GM19351 (cell line): ENCODE data around the gene IL2RA.
"Not testable (repeated sequence)": the region's sequence is repeated elsewhere in the genome, so short reads cannot be mapped to it uniquely, and the experiment has no call there.

ENCODE experiments used
- ATAC-seq: cut with Tn5 transposase; IDR thresholded peaks from one replicate; pipeline ENCODE4 v1.9.1; 2021; ENCODE audit warnings: mild to moderate bottlenecking, moderate library complexity; ENCODE audit not compliant: unreplicated experiment

The IL2RA gene

GRCh38 chr10:6044060-6044459 is 18.1 kb downstream of the IL2RA start:
- ATAC-seq, result no peak

GRCh38 chr10:6043377-6043776 is 18.8 kb downstream of the IL2RA start:
- not testable (repeated sequence) for ATAC-seq

GRCh38 chr10:6040205-6040604 is 22.0 kb downstream of the IL2RA start:
- ATAC-seq, result no peak

GRCh38 chr10:6039711-6040110 is 22.5 kb downstream of the IL2RA start:
- no peak for ATAC-seq

- no peak for ATAC-seq
These were observed 24.0 kb downstream of the IL2RA start for GRCh38 chr10:6038071-6038631.

GRCh38 chr10:6037422-6037821 is 24.7 kb downstream of the IL2RA start:
- ATAC-seq, result no peak

GRCh38 chr10:6036861-6037321 is 25.3 kb downstream of the IL2RA start:
- ATAC-seq, result no peak

- ATAC-seq, result no peak
These were observed 26.1 kb downstream of the IL2RA start for GRCh38 chr10:6035931-6036575.

- ATAC-seq, result no peak
These were observed 26.9 kb downstream of the IL2RA start for GRCh38 chr10:6035101-6035834.

GRCh38 chr10:6034371-6034770 is 27.8 kb downstream of the IL2RA start:
- no peak for ATAC-seq

GRCh38 chr10:6033954-6034353 is 28.2 kb downstream of the IL2RA start:
- no peak for ATAC-seq

- no peak for ATAC-seq
These were observed 31.2 kb downstream of the IL2RA start for GRCh38 chr10:6030940-6031339.

GRCh38 chr10:6030217-6030616 is 31.9 kb downstream of the IL2RA start:
- no peak for ATAC-seq

GRCh38 chr10:6027929-6028328 is 34.2 kb downstream of the IL2RA start:
- ATAC-seq, result no peak

- no peak for ATAC-seq
These were observed 36.4 kb downstream of the IL2RA start for GRCh38 chr10:6025683-6026255.

- ATAC-seq, result no peak
These were observed 37.9 kb downstream of the IL2RA start for GRCh38 chr10:6024334-6024682.

- no peak for ATAC-seq
These were observed 38.4 kb downstream of the IL2RA start for GRCh38 chr10:6023661-6024333.

GRCh38 chr10:6022660-6023059 is 39.5 kb downstream of the IL2RA start:
- ATAC-seq, result no peak

GRCh38 chr10:6020826-6021225 is 41.3 kb downstream of the IL2RA start:
- ATAC-seq, result no peak

- no peak for ATAC-seq
These were observed 42.4 kb downstream of the IL2RA start for GRCh38 chr10:6019796-6020195.

GRCh38 chr10:6019010-6019782 is 43.0 kb downstream of the IL2RA start:
- ATAC-seq, result no peak
